HG03469 (cell line): ENCODE data around the gene ZNF335.
"Not testable (repeated sequence)": the region's sequence is repeated elsewhere in the genome, so short reads cannot be mapped to it uniquely, and the experiment has no call there.

ENCODE experiments used
- ATAC-seq: cut with Tn5 transposase; IDR thresholded peaks from one replicate; pipeline ENCODE4 v1.9.1; 2021; ENCODE audit warnings: mild to moderate bottlenecking, moderate library complexity, moderate number of reproducible peaks; ENCODE audit not compliant: unreplicated experiment

The ZNF335 gene

DNA sequence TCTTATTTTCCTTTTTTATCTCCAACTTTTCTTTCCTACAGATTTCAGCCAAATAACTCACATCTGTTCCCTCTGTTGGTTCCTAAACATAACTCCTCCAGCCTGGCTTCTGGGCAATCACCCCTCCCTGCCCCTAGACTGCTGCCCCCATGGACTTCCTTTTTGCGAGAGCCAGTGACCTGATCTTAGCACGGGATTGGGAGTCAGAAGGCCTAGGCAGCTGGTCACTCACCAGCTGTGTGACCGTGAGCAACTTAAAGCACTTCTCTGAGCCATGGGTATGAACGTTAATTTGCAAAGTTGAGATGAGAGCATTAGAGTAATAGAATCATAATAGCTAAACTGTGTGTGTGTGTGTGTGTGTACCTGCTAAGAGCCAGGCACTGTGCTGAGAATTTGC is 32.2 kb upstream of the ZNF335 start:
- ATAC-seq, result no peak

- ATAC-seq, result no peak
These were observed 30.0 kb upstream of the ZNF335 start for GRCh38 chr20:46002008-46002407.

DNA sequence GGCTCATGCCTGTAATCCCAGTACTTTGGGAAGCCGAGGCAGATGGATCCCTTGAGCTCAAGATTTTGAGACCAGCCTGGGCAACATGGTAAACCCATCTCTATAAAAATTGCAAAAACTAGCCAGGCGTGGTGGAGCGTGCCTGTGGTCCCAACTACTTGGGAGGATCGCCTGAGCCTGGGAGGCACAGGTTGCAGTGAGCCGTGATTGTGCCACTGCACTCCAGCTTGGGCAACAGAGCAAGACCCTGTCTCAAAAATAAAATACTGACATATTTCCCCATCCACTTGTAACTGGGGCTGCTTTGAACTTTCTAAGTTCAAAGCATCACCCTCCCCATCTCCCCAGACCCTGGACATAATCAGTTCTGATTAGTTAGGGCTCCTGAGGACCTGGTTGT is 29.5 kb upstream of the ZNF335 start:
- no peak for ATAC-seq

- no peak for ATAC-seq
These were observed 28.4 kb upstream of the ZNF335 start for GRCh38 chr20:46000262-46000996.

- no peak for ATAC-seq
These were observed 27.7 kb upstream of the ZNF335 start for GRCh38 chr20:45999557-46000261.

DNA sequence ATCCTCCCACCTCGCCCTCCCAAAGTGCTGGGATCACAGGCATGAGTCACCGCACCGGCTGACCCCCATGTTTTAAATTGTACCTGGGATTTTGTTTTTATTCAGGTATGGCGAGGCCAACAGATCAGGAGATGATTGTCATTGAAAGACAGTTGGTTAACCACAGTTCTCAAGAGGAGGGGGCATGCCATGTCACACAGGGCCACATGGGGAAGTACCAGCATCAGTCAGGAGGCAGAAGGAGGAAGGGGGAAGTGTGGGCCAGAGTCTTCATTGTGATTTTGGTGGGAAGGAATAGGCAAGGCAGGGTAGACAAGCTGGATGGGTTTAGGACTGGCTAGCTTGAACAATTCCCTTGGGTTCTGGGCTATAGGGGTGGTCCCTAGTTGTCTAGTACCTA is 26.8 kb upstream of the ZNF335 start:
- no peak for ATAC-seq

- no peak for ATAC-seq
These were observed 26.3 kb upstream of the ZNF335 start for GRCh38 chr20:45998337-45998736.

- no peak for ATAC-seq
These were observed 25.2 kb upstream of the ZNF335 start for GRCh38 chr20:45997187-45997586.

- not testable (repeated sequence) for ATAC-seq
These were observed 23.6 kb upstream of the ZNF335 start for GRCh38 chr20:45995495-45996097.

GRCh38 chr20:45994761-45995493 is 22.9 kb upstream of the ZNF335 start:
- ATAC-seq, result no peak

DNA sequence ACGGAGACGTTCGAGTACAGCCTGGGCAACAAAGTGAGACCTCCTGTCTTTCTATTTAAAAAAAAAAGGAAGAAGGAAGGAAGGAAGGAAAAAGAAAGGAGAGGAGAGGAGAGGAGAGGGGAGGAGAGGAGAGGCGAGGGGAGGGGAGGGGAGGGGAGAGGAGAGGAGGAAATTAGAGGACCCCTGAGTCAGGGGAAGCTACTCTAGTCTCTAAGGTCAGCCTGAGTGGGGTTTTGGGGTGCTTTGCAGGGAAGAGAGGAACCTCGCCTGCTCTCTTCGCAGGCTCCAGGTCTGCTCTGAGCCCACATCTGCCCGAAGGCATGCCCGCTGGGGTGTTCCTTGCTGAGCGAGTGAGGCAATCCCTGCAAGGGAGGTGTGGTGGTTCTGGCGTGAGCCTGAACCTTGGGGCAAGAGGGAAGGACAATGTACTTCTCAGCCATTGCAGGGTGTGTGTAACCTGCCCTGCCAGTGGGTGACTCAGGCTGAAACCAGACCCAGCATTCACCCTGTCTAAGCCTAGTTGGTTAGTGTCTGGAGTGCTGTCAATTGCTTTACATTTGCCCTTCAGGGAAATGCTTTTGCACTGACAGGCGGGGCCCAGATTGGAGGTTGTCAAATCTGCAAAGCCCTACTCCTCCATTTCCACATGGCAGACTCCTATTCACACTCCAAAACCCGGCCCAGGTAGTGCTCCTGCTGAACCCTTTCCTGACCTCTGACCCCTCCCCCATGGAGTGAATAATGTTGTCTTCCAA is 21.4 kb upstream of the ZNF335 start:
- ATAC-seq, result no peak

DNA sequence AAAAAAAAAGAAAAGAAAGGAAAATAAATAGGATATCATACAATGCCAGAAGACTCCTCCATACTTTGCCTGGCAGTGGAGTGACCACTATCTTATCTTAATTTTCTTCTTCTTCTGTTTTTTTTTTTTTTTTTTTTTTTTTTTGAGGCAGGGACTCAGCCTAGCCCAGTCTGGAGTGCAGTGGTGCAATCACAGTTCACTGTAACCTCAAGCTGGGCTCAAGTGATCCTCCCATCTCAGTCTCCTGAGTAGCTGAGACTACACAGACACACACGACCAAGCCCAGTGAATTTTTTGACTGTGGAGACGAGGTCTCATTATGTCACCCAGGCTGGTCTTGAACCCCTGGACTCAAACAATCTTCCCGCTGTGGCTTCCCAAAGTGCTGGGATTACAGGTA is 19.6 kb upstream of the ZNF335 start:
- ATAC-seq, result no peak

DNA sequence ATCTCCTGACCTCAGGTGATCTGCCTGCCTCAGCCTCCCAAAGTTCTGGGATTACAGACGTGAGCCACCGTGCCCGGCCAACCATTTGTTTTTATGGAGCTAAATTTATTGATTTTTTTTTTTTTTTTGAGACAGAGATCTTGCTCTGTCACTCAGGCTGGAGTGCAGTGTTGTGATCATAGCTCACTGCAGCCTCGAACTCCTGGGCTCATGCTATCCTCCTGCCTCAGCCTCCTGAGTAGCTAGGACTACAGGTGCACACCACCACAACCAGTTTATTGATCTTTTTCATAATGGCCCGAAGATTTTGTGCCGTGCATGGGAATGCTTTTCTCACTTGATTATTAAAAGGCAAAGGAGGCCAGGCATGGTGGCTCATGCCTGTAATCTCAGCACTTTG is 16.8 kb upstream of the ZNF335 start:
- not testable (repeated sequence) for ATAC-seq

DNA sequence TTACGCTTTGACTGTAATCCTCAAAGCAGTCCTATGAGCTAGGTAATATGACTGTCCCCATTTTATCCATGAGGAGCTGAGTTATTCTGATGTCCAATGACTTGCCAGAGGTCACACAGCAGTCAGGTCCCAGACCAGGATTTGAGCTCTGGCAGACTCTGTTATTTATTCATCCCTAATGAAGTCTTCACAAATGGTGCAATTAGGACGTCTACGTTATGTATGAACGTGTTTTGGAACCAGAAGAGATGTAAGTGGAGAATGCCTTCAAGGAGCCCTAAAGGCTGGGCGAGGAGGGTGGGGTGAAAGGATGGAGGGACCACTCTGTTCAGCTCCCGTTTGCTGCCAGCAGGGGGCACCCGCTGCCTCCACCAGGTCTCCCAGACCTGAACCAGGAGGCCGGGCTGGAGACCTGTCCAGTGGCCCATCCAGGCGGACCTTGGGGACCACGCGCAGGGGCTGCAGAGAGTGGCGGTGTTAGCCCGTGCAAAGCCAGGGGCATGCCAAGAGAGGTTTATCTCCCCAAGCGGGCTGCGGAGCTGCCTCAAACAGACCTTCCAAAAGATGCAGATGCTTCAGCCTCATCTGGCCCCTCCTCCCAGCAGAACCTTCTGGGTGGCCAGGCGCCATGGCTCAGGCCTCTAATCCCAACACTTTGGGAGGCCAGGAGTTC is 15.2 kb upstream of the ZNF335 start:
- ATAC-seq, result no peak

- no peak for ATAC-seq
These were observed 13.6 kb upstream of the ZNF335 start for GRCh38 chr20:45985573-45985972.

GRCh38 chr20:45983279-45983743 is 11.3 kb upstream of the ZNF335 start:
- ATAC-seq, result no peak

GRCh38 chr20:45981261-45981660 is 9.3 kb upstream of the ZNF335 start:
- no peak for ATAC-seq

GRCh38 chr20:45976086-45976485 is 4.1 kb upstream of the ZNF335 start:
- ATAC-seq, result no peak

- no peak for ATAC-seq
These were observed 3.7 kb upstream of the ZNF335 start for GRCh38 chr20:45975686-45976085.
